ENCODE data around the gene OVAAL.

GRCh38 chr1:180586671-180587155, 27.9 kb downstream of the OVAAL start:
- TF ChIP-seq POLR2AphosphoS5 (IDR thresholded peaks at IDR 0.05; ENCODE audit: low read depth, low read length) (no peak), REST (IDR thresholded peaks at IDR 0.05; ENCODE audit: insufficient read depth in 1 of 2, low read depth in 2 of 2, low read length in 2 of 2) (no peak), SIN3A (IDR thresholded peaks at IDR 0.05; ENCODE audit: borderline replicate concordance, insufficient read depth, low read length) (no peak), TAF1 (IDR thresholded peaks at IDR 0.05; ENCODE audit: borderline replicate concordance, insufficient read depth, low read length) (no peak)
